Esophagus squamous epithelium (tissue), 5 donors: ENCODE data around the gene CCDC187. TPM values are rescaled to one million over a fixed set of nuclear protein-coding genes. Genes with fewer than 3 reads are reported as not detected.

ENCODE experiments used
- DNase-seq: peaks from one replicate; lab custom pipeline; 2025; lab: John Stamatoyannopoulos, UW
- H3K27ac ChIP-seq, 4 donors: fragments of 200-600 bp; sonication (generic); one replicate each; pipeline ENCODE4 v1.5.1; 2016 to 2019; ENCODE audit warnings: mild to moderate bottlenecking in 1 of 4
- H3K27me3 ChIP-seq, 4 donors: fragments of 200-600 bp; sonication (generic); 1 replicate in 3 of 4; 2 replicates in 1 of 4; pipeline versions ENCODE4 v1.5.1 to v1.6.0; 2017 to 2021; ENCODE audit warnings: antibody characterized with exemption in 1 of 4
- H3K36me3 ChIP-seq, 3 donors: fragments of 200-600 bp; sonication (generic); one replicate each; pipeline ENCODE4 v1.5.1; 2016 to 2019
- H3K4me1 ChIP-seq, 3 donors: fragments of 200-600 bp; sonication (generic); one replicate each; pipeline ENCODE4 v1.5.1; 2017 to 2019
- H3K4me3 ChIP-seq, 4 donors: fragments of 200-600 bp; sonication (generic); 1 replicate in 3 of 4; 2 replicates in 1 of 4; pipeline ENCODE4 v1.5.1; 2016 to 2019; ENCODE audit warnings: mild to moderate bottlenecking in 2 of 4, moderate library complexity in 1 of 4
- H3K9me3 ChIP-seq, 3 donors: fragments of 200-600 bp; sonication (generic); one replicate each; pipeline ENCODE4 v1.5.1; 2016 to 2019
- CTCF ChIP-seq, 6 experiments: fragments of 450-650 bp in 4 of 6; fragments of 200-600 bp in 2 of 6; sonication (generic) in 2 of 6; IDR thresholded peaks; one replicate each; pipeline ENCODE4 v1.5.1; 2016 to 2019; ENCODE audit warnings: antibody characterized with exemption in 6 of 6, mild to moderate bottlenecking in 4 of 6, moderate library complexity in 4 of 6
- POLR2A ChIP-seq, 4 donors: fragments of 450-650 bp; IDR thresholded peaks; one replicate each; pipeline ENCODE4 v1.6.1; 2017; ENCODE audit warnings: antibody characterized with exemption in 4 of 4, mild to moderate bottlenecking in 4 of 4, moderate library complexity in 3 of 4
- WGBS, 2 donors: methylation state at CpG; one replicate each; pipeline ENCODE4 v1.1.5; 2018; 5-methylcytosine and 5-hydroxymethylcytosine counted together
- intact Hi-C: fragments of 100-400 bp; cut with DNase I; formaldehyde crosslinking; loops from one replicate; pipeline ENCODE4 v1.15.0; 2022
- total RNA-seq, 4 donors: library from RNA; depleted of rRNA; stranded (reverse); fragments of >200 nt; gene quantifications; one replicate each; pipeline ENCODE4 v1.1.0, GENCODE V29; 2016
- donor health status: DM: yes; HTN: yes; CAD: no.

Gene CCDC187
- total RNA-seq, 4 donors from 2014 or later, result not detected

GRCh38 chr9:136208675-136209074 lies 95.2 kb downstream of the CCDC187 start:
- WGBS, 2 donors, result 78 to 94% methylated on average over 6 to 10 of the region's 17 CpGs

GRCh38 chr9:136207616-136208015 lies 96.3 kb downstream of the CCDC187 start:
- Histone ChIP-seq H3K9me3 (no peaks in the 10 kb centered on the region), H3K4me3 (no peak overlapping the region), H3K27ac (no peak overlapping the region), H3K27me3 (peaks cover 8 to 36% (median 19%) of the 10 kb centered on the region in 4 donors), H3K36me3 (peaks cover 0 to 50% (median 7%) of the 10 kb centered on the region in 3 donors), H3K4me1 (peaks cover 0 to 13% (median 0%) of the 10 kb centered on the region in 3 donors)
- WGBS, 2 donors, result 83 to 90% methylated on average over 1 to 6 of the region's 9 CpGs
- intact Hi-C loops, result loop anchor here (10.0 kb wide), 1 partner anchor 63 kb away; no protein-coding TSS in a partner anchor
- TF ChIP-seq CTCF (IDR thresholded peaks at IDR 0.05), result no peak
- no peak for TF ChIP-seq POLR2A (IDR thresholded peaks at IDR 0.05)
- DNase-seq, result no peak

More at GRCh38 chr9:136208675-136209074, 95.2 kb downstream of the CCDC187 start:
- peaks cover 0 to 10% (median 0%) of the 10 kb centered on the region in 3 donors for H3K4me1 ChIP-seq
- H3K36me3 ChIP-seq, result peaks cover 0 to 61% (median 7%) of the 10 kb centered on the region in 3 donors
- no peak overlapping the region for H3K27ac ChIP-seq
- peaks cover 0 to 2% (median 0%) of the 10 kb centered on the region in 3 donors for H3K9me3 ChIP-seq
- intact Hi-C loops, result loop anchor here (10.0 kb wide), 1 partner anchor 64 kb away; no protein-coding TSS in a partner anchor
- DNase-seq, result no peak
- peaks cover 0 to 25% (median 12%) of the 10 kb centered on the region in 4 donors for H3K27me3 ChIP-seq
- H3K4me3 ChIP-seq, result no peak overlapping the region
- TF ChIP-seq CTCF (IDR thresholded peaks at IDR 0.05) (no peak), POLR2A (IDR thresholded peaks at IDR 0.05) (no peak)

- intact Hi-C loops, result loop anchor here (10.0 kb wide), 1 partner anchor 62 kb away; no protein-coding TSS in a partner anchor
- WGBS, 2 donors, result 72 to 82% methylated on average over 14 of the region's 16 CpGs
Observed at GRCh38 chr9:136206602-136207275, 97.2 kb downstream of the CCDC187 start.

GRCh38 chr9:136205707-136205992 lies 98.2 kb downstream of the CCDC187 start:
- no CpG with 5 or more reads among the region's 5 CpGs for WGBS, 2 donors
- no peak for DNase-seq
- H3K9me3 ChIP-seq, result no peaks in the 10 kb centered on the region
- H3K27ac ChIP-seq, result no peak overlapping the region
- H3K4me3 ChIP-seq, result no peak overlapping the region
- peaks cover 0 to 23% (median 0%) of the 10 kb centered on the region in 3 donors for H3K4me1 ChIP-seq
- H3K27me3 ChIP-seq, result peaks cover 24 to 55% (median 35%) of the 10 kb centered on the region in 4 donors
- intact Hi-C loops, result loop anchor here (10.0 kb wide), 1 partner anchor 61 kb away; no protein-coding TSS in a partner anchor
- peaks cover 0 to 31% (median 7%) of the 10 kb centered on the region in 3 donors for H3K36me3 ChIP-seq
- no peak for TF ChIP-seq CTCF (IDR thresholded peaks at IDR 0.05)
- TF ChIP-seq POLR2A (IDR thresholded peaks at IDR 0.05), result no peak

More at GRCh38 chr9:136206602-136207275, 97.2 kb downstream of the CCDC187 start:
- TF ChIP-seq CTCF (IDR thresholded peaks at IDR 0.05) (no peak), POLR2A (IDR thresholded peaks at IDR 0.05) (no peak)
- H3K4me3 ChIP-seq, result no peak overlapping the region
- peaks cover 17 to 45% (median 27%) of the 10 kb centered on the region in 4 donors for H3K27me3 ChIP-seq
- H3K4me1 ChIP-seq, result peaks cover 0 to 22% (median 0%) of the 10 kb centered on the region in 3 donors
- no peaks in the 10 kb centered on the region for H3K9me3 ChIP-seq
- no peak overlapping the region for H3K27ac ChIP-seq
- peaks cover 0 to 41% (median 7%) of the 10 kb centered on the region in 3 donors for H3K36me3 ChIP-seq
- DNase-seq, result no peak
